Measurements from ENCODE around the gene TRIM32.

TRIM32 gene

DNA sequence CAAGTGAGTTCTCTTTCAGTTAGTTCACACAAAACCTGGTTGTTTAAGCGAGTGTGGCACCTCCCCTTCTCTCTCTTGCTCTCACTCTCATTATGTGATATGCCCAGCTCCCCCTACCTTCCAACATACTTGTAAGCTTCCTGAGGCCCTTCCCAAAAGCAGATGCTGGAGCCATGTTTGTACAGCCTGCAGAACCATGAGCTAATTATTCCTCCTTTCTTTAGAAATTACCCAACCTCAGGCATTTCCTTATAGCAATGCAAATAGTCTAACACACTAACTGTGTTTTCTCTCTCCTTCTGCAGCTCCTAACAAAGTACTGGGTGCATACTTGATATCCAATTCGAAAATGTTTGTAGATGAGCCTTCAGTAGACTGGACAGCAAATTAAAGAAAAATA lies 62.7 kb downstream of the TRIM32 start:
- DNase-seq (ENCODE audit: extremely low read depth in 1 of 2, low read depth in 1 of 2), result no peak

DNA sequence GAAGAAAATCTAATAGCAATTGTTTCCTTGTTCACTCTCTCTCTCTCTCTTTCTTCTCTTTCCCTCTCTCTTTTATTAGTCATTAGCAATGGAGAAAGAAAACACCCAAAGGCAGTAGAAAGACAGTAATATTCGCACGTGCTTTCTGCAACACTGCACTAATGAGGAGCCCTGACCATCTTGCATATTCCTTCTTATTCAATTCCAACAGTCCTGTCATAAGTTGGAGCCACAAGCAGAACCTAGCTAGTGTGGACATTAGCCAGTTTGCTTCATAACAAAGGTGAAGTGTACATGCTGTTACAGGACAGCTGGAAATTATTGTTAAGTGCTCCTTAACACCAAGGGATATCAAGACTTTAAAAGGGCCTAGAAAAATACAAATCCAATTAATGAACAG lies 63.4 kb downstream of the TRIM32 start:
- no peak for DNase-seq (ENCODE audit: extremely low read depth in 1 of 2, low read depth in 1 of 2)

All from stimulated activated CD8-positive, alpha-beta memory T cell treated with anti-CD3 and anti-CD28 coated beads, Interleukin-7, amount 100 ng/mL, for 48 hours (primary cell).